Body of pancreas (tissue), 4 donors: Measurements from ENCODE around the gene RNF34.

ENCODE experiments used
- POLR2A ChIP-seq, 3 donors: fragments of 450-650 bp; IDR thresholded peaks; one replicate each; pipeline ENCODE4 v1.6.1; 2016; ENCODE audit warnings: antibody characterized with exemption in 3 of 3, mild to moderate bottlenecking in 2 of 3
- TF ChIP-seq, protein P1 (sequence below), 7 experiments: fragments of 450-650 bp in 4 of 7; fragments of 200-600 bp in 3 of 7; sonication (generic) in 3 of 7; IDR thresholded peaks; one replicate each; pipeline ENCODE4 v1.5.1; 2016 to 2019; ENCODE audit warnings: antibody characterized with exemption in 7 of 7

DNA sequence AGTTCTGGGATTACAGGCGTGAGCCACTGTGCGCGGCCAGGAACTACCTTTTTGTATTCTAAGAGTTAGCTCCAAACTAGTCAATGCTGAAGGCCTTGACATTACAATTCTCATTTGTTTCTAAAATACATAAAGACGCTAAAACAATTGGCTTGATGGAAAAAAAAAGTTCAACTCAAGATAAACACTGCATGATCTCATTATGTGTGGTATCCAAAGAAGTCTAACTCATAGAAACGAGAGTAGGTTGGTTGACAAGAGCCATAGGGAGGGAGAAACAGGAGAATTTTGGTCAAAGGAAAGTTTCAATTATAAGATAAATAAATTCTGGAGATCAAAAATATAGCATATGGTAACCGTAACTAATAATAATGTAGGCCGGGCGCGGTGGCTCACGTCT, 20.0 kb upstream of the RNF34 start:
- TF ChIP-seq, protein P1, sequence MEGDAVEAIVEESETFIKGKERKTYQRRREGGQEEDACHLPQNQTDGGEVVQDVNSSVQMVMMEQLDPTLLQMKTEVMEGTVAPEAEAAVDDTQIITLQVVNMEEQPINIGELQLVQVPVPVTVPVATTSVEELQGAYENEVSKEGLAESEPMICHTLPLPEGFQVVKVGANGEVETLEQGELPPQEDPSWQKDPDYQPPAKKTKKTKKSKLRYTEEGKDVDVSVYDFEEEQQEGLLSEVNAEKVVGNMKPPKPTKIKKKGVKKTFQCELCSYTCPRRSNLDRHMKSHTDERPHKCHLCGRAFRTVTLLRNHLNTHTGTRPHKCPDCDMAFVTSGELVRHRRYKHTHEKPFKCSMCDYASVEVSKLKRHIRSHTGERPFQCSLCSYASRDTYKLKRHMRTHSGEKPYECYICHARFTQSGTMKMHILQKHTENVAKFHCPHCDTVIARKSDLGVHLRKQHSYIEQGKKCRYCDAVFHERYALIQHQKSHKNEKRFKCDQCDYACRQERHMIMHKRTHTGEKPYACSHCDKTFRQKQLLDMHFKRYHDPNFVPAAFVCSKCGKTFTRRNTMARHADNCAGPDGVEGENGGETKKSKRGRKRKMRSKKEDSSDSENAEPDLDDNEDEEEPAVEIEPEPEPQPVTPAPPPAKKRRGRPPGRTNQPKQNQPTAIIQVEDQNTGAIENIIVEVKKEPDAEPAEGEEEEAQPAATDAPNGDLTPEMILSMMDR (IDR thresholded peaks at IDR 0.05), result no peak
- no peak for TF ChIP-seq POLR2A (IDR thresholded peaks at IDR 0.05)
